HG02678 (cell line): ENCODE measurements around the gene OR8S1.
"Not testable (repeated sequence)": the region's sequence is repeated elsewhere in the genome, so short reads cannot be mapped to it uniquely, and the experiment has no call there.

ENCODE experiments used
- ATAC-seq: cut with Tn5 transposase; IDR thresholded peaks from one replicate; pipeline ENCODE4 v1.9.1; 2021; ENCODE audit warnings: mild to moderate bottlenecking, moderate library complexity; ENCODE audit not compliant: unreplicated experiment

OR8S1 gene

GRCh38 chr12:48553666-48554343, 28.4 kb downstream of the OR8S1 start:
- not testable (repeated sequence) for ATAC-seq

GRCh38 chr12:48556631-48557030, 31.2 kb downstream of the OR8S1 start:
- no peak for ATAC-seq

GRCh38 chr12:48557919-48558318, 32.5 kb downstream of the OR8S1 start:
- ATAC-seq, result no peak

- no peak for ATAC-seq
Measured at GRCh38 chr12:48567731-48568130, 42.3 kb downstream of the OR8S1 start.

- no peak for ATAC-seq
Measured at GRCh38 chr12:48569946-48570345, 44.5 kb downstream of the OR8S1 start, which contains the start of gene LALBA. Gene LALBA (minus strand): TSS chr12:48570046. CDS start chr12:48570020, 26 bp downstream.

- no peak for ATAC-seq
Measured at GRCh38 chr12:48572326-48572725, 46.9 kb downstream of the OR8S1 start.
